PFSK-1 (cell line): ENCODE data around the gene MAP3K9.

Experiments used
- POLR2AphosphoS5 ChIP-seq: IDR thresholded peaks from 2 replicates; pipeline ENCODE4 v1.6.1; 2012; ENCODE audit warnings: low read depth, mild to moderate bottlenecking, control low read depth, low read length, moderate library complexity
- REST ChIP-seq, 2 experiments: IDR thresholded peaks; 2 replicates each; pipeline versions ENCODE4 v1.6.1 to v1.8.0; 2011 to 2012; ENCODE audit warnings: low read depth in 2 of 2, low read length in 2 of 2, control low read depth in 1 of 2, inconsistent platforms in 1 of 2, mild to moderate bottlenecking in 1 of 2, moderate library complexity in 1 of 2; ENCODE audit not compliant: insufficient read depth in 1 of 2
- SIN3A ChIP-seq: IDR thresholded peaks from 2 replicates; pipeline ENCODE4 v1.6.1; 2012; ENCODE audit warnings: mild to moderate bottlenecking, low read length, moderate library complexity, borderline replicate concordance; ENCODE audit not compliant: insufficient read depth
- TAF1 ChIP-seq: IDR thresholded peaks from 2 replicates; pipeline ENCODE4 v1.6.1; 2012; ENCODE audit warnings: low read length, control low read depth, borderline replicate concordance; ENCODE audit not compliant: insufficient read depth

GRCh38 chr14:70709726-70710382 is 99.5 kb downstream of the MAP3K9 start:
- TF ChIP-seq POLR2AphosphoS5 (no peak), REST (IDR thresholded peaks at IDR 0.05; ENCODE audit: insufficient read depth in 1 of 2, low read depth in 2 of 2, low read length in 2 of 2) (no peak), SIN3A (no peak), TAF1 (no peak)
